Activated effector memory CD4-positive, alpha-beta T cell treated with anti-CD3 and anti-CD28 coated beads, Interleukin-2, amount 50 U/mL, for 16 hours (primary cell): Measurements from ENCODE around the gene TNFRSF18.
"Not testable (repeated sequence)": the region's sequence is repeated elsewhere in the genome, so short reads cannot be mapped to it uniquely, and the experiment has no call there.

ENCODE experiments used
- DNase-seq: peaks from one replicate; pipeline ENCODE4 v3.0.0-alpha.2; 2020

TNFRSF18 gene

DNA sequence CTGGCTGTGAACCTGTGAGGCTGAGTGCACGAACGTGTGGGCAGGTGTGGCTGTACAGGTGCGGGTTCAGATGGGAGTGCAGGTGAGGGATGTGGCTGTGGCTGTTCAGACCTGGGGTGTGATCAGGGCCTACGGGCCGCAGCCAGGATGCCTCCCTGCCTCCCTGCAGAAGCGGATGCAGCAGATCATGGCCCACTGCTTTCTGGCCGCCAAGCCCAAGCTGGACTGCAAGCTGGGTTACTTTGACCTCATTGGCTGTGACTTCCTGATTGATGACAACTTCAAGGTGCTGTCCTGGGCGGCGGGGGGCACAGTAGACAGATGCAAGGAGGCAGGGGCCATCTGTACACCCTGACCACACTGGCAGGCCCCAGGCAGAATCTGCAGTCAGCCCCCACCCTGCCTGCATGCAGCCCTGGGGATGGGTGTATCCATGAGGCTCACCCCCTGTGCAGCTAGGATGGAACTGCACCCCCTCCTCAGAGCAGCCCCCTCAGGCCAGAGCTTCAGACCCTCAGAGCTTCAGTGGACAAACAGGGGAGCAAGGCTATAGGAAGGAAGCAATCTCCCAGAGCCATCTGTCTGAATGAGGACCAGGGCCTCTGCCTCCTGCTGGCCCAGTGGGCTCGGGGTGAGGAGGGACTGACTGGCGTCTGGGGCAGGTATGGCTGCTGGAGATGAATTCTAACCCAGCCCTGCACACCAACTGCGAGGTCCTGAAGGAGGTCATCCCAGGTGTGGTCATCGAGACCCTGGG is 9.8 kb downstream of the TNFRSF18 start:
- peak; percentile 63 for DNase-seq

DNA sequence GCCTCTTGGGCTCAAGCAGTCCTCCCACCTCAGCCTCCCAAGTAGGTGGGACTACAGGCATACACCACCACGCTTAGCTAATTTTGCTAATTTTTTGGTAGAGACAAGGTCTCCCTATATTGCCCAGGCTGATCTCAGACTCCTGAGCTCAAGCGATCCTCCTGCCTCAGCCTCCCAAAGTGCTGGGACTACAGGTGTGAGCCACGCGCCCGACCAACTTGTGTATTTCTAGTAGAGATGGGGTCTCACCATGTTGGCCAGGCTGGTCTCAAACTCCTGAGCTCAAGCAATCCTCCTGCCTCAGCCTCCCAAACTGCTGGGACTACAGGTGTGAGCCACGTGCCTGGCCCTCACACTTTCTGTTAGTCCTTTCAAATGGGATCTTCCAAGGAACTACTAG is 10.7 kb downstream of the TNFRSF18 start:
- DNase-seq: peak; percentile 55

DNA sequence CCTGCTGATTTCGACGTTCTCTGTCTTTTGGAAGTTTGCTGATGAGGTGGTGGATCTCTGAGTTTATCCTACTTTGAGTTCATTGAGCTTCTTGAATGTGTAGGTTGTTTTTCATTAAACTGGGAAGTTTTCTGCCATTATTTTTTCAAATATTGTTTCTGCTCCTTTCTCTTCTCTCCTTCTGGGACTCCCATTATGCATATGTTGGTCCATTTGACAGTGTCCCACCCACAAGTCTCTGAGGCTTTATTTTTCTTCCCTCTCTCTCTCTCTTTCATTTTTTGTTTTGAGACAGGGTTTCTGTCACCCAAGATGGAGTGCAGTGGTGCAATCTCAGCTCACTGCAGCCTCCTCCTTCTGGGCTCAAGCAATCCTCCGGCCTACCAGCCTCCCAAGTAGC is 11.7 kb downstream of the TNFRSF18 start:
- peak; percentile 28 for DNase-seq

DNA sequence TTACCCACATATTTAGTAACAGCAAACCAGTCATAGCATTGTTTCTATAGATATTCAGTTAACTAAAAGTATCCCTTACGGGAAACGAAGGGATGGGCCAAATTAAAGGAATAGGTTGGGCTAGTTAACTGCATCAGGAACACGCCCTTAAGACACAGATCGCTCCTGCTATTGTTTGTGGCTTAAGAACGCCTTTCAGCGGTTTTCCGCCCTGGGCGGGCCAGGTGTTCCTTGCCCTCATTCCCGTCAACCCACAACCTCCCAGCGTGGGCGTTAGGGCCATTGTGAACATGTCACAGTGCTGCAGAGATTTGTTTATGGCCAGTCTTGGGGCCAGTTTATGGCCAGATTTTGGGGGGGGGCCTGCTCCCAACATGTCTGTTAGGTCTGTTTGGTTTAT is 14.7 kb downstream of the TNFRSF18 start:
- peak; percentile 58 for DNase-seq

DNA sequence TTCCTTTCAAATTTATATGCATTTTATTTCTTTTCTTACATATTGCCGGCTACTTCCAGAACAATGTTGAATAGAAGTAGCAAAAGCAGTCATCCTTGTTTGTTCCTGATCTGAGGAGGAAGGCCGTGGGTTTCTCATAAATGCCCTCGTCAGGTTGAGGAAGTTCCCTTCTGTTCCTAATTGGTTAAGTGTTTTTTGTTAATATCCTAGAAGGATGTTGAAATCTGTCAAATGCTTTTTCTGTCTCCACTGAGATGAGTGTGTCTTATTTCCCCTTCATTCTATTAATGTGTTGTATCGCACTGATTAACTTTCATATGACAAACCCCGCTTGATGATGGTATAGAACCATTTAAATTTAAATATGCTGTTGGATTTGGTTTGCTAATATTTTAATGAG is 17.3 kb downstream of the TNFRSF18 start:
- no peak for DNase-seq

DNA sequence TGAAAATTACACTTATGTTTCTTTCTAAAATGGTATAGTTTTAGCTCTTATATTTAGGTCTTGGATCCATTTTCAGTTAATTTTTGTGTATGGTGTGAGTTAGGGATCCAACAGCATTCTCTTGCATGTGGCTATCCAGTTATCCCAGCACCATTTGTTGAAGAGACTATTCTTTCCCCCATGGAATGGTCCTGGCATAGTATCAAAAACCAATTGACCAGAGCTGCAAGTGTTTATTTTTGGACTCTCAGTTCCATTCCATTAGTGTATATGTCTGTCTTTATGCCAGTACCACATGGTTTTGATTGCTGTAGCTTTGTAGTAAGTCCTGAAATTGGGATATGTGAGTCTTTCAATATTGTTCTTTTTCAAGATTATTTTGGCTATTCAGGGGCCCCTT is 18.5 kb downstream of the TNFRSF18 start:
- no peak for DNase-seq

DNA sequence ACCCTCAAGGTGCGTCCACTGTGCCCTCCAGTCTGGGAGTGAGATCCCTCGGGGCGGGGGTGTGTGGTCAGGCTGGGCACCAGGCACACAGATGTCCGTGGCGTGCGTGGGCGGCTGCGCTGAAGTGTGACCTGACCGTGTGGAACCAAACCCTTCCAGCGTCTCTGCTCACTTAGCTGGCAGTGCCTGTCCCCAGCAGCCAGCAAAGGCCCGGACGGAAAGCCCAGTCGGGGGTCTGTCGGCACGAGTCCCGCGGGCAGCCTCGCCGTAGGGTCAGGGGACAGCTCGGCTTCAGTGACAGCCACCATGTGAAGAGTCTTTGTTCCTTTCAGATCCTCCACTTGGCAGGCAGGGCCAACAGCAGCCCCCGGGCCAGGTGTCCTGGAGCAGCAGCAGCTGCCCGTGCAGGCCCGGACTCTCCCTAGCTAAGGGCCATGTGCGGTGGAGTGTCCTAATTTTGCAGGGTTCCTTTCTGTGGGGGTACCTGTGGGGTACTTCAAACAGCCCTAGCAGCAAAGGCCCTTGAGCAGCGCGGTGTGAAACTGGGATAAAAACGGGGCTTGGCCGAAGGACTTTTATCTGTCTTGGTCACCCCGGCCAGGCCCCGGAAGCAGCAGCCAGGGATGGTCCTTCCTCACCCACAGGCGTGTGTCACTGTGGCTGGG is 21.2 kb downstream of the TNFRSF18 start:
- DNase-seq: no peak

DNA sequence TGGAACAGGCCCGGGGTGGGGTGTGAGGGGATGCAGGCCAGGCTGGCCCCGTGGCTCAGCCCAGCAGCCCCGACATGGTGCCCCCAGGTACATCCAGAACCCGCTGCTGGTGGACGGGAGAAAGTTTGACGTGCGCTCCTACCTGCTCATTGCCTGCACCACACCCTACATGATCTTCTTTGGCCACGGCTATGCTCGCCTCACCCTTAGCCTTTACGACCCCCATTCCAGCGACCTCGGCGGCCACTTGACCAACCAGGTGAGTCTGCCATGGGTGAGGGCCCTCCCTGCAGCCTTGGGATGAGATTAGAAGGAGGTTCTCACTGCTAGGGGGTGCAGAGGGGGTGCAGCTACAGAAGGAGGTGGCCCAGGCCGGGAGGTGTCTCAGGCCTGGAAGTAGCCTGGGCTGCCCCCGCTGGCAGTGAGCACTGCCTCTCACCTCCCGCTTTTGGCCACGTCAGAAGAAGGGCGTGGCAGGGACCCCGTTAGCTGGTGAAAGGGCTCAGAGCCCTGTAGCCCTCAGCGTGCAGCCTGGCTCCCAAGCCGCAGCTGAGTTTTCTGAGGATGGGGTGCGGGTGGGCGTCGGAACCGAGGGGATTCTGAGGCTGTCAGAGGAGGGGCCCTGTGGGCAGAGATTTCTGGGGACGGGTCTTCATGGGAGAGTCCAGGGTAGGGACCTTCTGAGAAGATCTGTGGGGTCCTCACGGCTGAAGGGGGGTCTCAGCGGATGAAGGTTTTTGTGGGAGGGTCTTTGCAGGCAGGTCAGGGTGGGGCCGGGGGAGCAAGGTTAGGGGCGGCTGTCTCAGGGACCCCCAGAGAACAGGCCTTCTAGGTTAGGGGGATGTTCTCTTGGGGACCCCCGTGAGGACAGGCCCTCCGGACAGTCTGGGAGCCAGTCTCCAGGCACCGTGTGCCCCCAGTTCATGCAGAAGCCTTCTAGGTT is 22.3 kb downstream of the TNFRSF18 start:
- no peak for DNase-seq

DNA sequence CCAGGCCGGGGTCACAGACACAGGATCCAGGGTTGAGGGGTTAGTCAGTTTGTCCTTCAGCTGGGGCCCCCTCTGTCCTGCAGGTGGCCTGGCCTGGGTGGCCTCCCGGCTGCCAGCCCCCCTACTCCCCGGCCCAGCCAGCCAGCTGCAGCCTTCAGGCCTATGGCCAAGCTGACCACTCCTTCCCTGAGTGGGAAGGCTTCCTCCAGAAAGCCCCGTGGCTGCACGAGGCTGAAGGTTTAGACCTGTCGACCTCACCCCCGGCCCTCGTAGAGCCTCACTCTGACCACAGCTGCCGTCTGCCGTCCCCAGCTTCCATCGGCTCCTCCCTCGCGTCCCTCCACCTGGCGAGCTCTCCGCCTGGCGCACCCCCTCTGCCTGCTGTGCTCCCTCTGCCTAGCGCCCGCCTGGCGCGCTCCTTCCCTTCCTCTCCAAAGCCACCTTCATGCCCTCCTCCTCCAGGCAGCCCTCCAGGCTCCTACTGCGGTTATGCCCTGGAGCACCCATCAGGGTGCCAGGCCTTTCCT is 23.1 kb downstream of the TNFRSF18 start:
- no peak for DNase-seq

DNA sequence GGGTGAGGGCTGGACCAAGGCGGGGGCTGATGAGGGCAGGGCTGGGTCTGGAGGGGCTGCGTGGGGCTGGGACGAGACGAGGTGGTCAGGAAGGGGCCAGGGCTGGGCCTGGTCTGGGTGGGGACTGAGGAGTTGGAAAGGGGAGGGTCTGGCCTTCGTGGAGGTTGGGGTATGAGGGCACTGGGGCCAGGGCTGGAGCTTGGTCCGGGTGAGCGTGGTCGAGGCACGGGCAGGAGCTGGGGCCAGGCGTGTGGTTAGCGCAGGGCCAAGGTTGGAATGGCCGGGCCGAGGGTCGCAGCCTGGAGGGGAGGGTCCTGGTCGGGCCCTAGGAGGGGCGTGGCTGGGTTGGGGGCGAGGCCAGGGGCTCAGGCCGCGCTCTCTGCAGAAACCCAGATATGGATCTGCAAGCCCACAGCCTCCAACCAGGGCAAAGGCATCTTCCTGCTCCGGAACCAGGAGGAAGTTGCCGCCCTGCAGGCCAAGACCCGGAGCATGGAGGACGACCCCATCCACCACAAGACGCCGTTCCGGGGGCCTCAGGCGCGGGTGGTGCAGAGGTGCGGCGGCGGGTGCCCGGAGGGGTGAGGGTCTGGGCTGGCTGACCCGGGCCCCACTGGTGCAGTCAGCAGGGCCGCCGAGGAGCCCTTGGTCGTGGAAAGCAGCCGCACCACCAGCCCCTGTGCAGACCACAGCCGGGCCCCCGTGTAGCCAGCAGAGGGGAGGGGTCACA is 23.7 kb downstream of the TNFRSF18 start:
- DNase-seq: no peak

DNA sequence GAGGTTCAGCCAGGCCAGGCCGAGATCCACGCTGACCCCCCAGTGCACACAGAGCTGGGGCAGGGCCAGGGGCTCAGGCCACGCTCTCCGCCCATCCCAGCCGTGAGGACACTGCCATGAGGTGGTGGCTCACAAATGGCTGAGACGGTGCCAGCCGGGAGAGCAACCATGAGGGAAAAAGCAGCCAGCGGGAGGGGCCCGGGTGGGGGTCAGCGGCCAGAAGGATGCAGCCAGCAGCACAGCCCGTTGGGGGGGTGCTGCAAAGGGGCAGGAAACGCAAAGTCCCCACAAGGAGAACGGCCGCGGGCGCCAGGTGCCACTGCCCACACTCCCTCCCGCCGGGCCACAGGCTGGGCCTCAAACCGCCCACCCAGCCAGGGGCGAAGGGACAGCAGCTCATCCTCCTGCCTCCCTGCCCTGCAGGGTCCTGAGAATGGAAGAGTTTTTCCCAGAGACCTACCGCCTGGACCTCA is 24.4 kb downstream of the TNFRSF18 start:
- no peak for DNase-seq

DNA sequence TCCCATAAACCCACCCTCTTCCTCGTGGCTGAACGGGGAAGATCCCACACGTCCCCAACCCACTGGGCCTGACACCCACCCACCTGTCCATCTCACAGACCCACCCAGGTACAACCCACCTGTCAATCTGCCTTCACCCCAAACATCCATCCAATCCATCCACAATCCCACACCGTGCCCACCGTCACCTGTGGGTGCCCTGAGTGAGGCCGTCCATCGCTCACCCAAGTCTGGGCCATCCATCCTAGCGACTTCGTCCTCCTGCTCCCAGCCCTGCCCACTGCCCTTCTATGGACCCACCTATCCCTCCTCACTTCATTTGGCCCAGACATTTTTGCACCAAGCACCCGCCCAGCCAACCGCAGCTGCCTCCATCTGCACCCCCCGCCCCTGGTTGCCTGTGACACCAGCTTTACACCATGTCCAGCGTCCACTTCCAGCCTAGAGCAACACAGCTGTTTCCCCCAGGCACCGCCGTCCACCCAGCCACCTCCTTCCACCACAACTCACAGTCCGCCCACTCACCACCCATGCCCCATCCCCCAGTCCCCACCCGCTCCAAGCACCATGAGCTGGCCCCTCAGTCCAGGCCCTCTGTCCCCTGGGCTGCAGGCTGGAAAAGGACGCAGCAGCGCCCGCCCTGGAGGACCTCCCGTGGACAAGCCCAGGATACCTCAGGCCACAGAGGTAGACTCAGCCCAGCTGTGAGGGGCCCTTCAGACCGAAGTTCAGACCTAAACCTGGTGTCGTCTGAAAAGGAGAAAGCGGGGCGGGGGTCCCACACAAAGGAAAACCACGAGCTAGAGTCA is 25.1 kb downstream of the TNFRSF18 start:
- DNase-seq: no peak

DNA sequence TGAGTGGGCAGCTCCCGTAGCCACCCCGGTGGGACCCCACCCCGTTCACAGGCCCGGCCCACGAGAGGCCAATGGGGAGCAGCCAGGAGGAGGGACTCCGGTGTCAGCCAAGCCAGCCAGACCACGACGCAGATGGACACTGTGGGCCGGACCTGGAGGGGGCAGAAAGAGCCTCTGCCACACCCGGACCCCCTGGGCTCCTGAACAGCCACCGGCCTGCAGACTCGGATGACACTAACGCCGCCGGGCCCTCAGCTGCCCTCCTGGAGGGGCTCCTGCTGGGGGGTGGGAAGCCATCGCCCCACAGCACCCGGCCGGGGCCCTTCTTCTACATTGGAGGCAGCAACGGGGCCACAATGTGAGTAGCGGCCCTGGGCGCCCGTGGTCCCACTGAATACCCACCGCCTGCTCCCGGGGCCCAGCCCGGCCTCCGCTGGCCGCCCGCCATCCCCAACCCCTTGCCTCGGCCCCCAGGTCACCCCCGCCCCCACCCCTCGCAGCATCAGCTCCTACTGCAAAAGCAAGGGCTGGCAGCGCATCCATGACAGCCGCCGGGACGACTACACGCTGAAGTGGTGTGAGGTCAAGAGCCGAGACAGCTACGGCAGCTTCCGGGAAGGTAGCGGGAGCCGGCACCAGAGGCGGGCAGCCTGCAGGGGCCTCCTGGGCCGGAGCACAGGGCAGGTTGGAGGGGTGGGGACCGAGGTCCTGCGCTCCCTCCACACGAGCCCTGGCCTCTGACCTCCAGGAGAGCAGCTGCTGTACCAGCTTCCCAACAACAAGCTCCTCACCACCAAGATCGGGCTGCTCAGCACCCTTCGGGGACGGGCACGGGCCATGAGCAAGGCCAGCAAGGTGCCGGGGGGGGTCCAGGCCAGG is 26.2 kb downstream of the TNFRSF18 start:
- DNase-seq: no peak

DNA sequence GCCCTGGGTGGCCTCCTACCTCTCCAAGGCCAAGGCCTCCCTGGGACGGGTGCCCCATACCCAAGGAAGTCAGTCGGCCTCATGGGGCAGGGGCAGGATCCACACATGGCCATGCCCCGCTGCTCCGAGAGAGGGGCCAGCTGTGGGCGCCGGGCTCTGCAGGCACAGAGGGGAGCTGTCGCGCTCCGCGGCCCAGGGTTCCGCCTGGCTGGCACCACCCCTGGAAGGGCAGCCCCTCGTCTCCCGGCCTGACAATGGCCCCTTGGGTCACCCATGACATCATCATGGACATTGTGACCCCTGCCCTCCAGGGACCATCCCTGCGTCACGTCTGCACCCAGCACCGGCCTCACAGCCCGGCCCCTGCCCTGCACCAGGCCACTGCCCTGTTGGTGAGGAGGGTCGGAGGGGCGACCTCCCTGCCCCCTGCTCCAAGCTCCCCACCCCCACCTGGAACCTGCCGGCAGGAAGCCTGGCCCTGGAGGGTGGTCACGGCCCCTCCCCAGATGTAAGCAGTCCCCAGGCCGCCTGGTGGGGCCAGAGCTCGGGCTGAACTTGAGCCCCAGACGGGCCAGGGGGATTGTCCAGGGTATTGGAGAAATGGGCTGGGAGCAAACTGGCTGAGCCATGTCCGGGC is 26.9 kb downstream of the TNFRSF18 start:
- DNase-seq: no peak

DNA sequence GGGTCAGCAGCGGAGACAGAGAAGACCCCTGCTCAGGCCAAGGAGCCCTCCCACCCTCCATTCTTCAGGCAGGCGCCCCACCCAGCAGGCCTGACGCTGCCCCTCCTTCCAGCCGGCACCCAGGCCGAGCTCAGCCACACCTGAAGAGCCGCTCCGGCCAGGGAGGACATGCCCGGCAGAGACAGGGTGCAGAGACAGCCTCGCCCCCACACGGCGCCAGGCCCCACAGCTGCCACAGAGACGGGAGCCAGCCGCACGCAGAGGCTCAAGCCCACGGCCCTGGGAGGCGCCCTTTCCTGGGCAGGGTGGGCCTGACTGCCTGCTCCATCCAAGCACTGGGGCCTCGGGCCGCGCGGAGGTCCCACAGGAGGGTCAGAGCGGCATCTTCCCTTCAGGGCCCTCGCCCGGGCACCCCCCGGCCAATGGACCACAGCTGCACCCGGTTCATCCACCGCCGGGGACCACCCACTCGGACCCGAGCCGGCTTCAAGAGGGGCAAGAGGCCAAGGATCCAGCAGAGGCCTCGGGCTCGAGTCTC is 27.5 kb downstream of the TNFRSF18 start:
- DNase-seq: no peak

DNA sequence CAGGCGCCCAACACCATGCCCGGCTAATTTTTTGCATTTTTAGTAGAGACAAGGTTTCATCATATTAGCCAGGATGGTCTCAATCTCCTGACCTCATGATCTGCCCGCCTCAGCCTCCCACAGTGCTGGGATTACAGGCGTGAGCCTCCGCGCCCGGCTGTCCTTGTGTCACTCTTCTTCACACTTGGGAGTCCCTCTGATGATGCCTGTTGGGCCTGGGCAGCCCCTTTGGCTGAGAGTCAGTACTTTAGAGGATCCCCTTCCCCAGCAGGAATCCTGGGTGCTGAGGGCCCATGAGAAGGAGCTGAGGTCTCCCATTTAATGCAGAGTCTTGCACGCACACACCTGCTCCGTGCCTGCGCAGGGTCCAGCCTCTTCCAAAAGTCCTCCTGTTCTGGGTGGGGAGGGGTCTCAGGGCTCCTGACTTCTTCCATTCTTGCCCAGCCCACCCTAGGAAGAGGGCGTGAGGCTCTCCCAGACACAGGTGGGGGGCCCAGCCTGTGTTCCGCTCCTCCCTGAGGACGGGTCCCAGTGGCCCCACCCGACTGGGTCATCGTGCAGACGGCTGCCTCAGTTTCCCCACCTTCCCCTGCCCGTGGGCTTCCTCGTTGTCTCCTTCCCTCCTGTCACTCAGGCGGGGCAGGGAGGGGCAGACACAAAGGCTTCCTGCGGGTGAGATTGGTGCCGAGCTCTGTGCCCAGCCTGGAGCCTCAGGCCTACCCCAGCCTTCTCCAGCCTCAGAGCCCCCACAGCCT is 28.8 kb downstream of the TNFRSF18 start:
- no peak for DNase-seq

DNA sequence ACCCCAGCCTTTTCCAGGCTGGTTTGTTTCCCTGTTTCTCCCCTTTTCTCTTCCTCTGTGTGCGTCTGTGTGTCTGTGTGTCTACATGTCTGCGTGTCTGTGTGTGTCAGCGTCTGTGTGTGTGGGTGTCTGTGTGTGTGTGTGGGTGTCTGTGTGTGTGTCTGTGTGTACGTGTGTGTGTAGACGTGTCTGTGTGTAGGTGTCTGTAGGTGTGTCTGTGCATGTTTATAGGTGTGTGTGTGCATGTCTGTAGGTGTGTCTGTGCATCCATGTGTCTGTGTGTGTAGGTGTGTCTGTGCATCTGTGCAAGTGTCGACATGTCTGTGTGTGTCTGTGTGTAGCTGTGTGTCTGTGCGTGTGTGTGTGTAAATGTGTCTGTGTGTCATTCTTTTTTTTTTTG is 29.5 kb downstream of the TNFRSF18 start:
- no peak for DNase-seq

DNA sequence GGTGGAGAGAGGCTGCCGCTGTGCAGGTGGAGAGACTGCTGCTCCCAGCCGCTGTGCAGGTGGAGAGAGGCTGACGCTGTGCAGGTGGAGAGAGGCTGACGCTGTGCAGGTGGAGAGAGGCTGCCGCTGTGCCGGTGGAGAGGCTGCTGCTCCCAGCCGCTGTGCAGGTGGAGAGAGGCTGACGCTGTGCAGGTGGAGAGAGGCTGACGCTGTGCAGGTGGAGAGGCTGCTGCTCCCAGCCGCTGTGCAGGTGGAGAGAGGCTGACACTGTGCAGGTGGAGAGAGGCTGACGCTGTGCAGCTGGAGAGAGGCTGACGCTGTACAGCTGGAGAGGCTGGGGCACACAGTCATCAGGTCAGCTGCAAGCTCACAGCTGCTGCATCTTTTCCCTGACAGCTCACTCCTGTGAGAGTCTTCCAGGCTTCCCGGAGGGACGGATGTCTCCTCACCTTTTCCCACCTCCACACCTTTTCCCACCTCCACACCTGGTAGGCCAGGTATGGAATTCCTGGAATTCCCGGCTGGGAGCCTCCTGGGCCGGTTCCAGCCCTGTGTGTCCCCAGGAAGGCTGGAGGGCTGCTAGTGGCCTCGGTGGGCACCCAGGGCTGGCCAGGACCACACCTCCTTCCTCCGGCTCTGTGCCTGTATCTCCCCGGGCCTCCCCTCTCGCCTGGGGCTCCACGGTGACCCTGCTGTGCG is 30.2 kb downstream of the TNFRSF18 start:
- DNase-seq: not testable (repeated sequence)
